ENCODE measurements around the gene DIPK2A. TPM values are rescaled to one million over a fixed set of nuclear protein-coding genes. Genes with fewer than 3 reads are reported as not detected.

The DIPK2A gene
- total and polyA plus RNA-seq, 2 of the 4 experiments (the other 2 are of a cell fraction), result 9.3 to 14.0 TPM

GRCh38 chr3:143956838-143957237 lies 14.8 kb upstream of the DIPK2A start:
- H3K56ac ChIP-seq (ENCODE audit: extremely low read depth, insufficient read depth, low read length), result no peak overlapping the region
- no peak overlapping the region for H3K4me2 ChIP-seq (ENCODE audit: low read depth, low read length)
- no peaks in the 10 kb centered on the region for H3K9me1 ChIP-seq (ENCODE audit: insufficient read depth, low read length)
- H2AK9ac ChIP-seq (replicated peaks; ENCODE audit: low read depth, low read length, poor library complexity), result no peak overlapping the region
- ATAC-seq (ENCODE audit: low read depth) (no peak), DNase-seq (no peak)
- no peak for TF ChIP-seq SMC3 (IDR thresholded peaks at IDR 0.05; ENCODE audit: low read depth, low read length)
- TF ChIP-seq USF2 (IDR thresholded peaks at IDR 0.05; ENCODE audit: low read depth, low read length), result no peak
- no peak for TF ChIP-seq RCOR1 (IDR thresholded peaks at IDR 0.05; ENCODE audit: insufficient replicate concordance, low read length)
- H3K23ac ChIP-seq (ENCODE audit: low read depth, low read length), result no peak overlapping the region
- no TSS peak for BruUV-seq (replicated peaks)
- WGBS, 2 experiments (ENCODE audit: extremely low coverage in 2 of 2, insufficient read length in 1 of 2), result no CpG with 5 or more reads among the region's 1 CpG
- no peak overlapping the region for H3K27ac ChIP-seq (ENCODE audit: insufficient read depth, low read length)
- no peak overlapping the region for H4K5ac ChIP-seq (ENCODE audit: low read depth, low read length)
- no peaks in the 10 kb centered on the region for H3K27me3 ChIP-seq (ENCODE audit: control insufficient read depth, insufficient read depth, low read length)
- no peaks in the 10 kb centered on the region for H4K20me1 ChIP-seq (ENCODE audit: insufficient read depth, low read length)
- no peak overlapping the region for H3K4me3 ChIP-seq (ENCODE audit: insufficient read depth, low read depth, low read length)
- H2BK5ac ChIP-seq (ENCODE audit: low read depth, low read length, poor library complexity, severe bottlenecking), result no peak overlapping the region
- no peak overlapping the region for H3K4ac ChIP-seq (ENCODE audit: low read depth, low read length)
- H3K79me1 ChIP-seq (ENCODE audit: low read depth in 1 of 2, low read length in 2 of 2), result no peaks in the 10 kb centered on the region
- no peak overlapping the region for H3K18ac ChIP-seq (ENCODE audit: low read depth, low read length)
- H3K4me1 ChIP-seq (ENCODE audit: control insufficient read depth, insufficient read depth, low read length), result no peaks in the 10 kb centered on the region
- CTCF ChIA-PET, result interaction anchor here (0.6 to 1.2 kb wide), 3 partner anchors 15 to 434 kb away, joined by 3 to 5 read pairs (median 3); no protein-coding TSS in a partner anchor
- H4K8ac ChIP-seq (ENCODE audit: low read depth in 2 of 2, low read length in 2 of 2), result no peak overlapping the region
- H2BK120ac ChIP-seq (ENCODE audit: low read depth, low read length), result no peak overlapping the region
- H2AK5ac ChIP-seq (ENCODE audit: low read depth, low read length), result no peak overlapping the region
- no peak overlapping the region for H4K91ac ChIP-seq (ENCODE audit: insufficient read depth, low read depth, low read length)
- in situ Hi-C loops (cut with MboI; ENCODE audit: low sequenced_read_pairs) (loop anchor here (10.0 kb wide), 1 partner anchor 182 kb away; no protein-coding TSS in a partner anchor), intact Hi-C loops (cut with micrococcal nuclease) (no loop called here), dilution Hi-C loops (cut with HindIII; ENCODE audit: low sequenced_read_pairs, unreplicated experiment) (no loop called here)
- no peak overlapping the region for H3K14ac ChIP-seq (replicated peaks; ENCODE audit: low read depth, low read length)
- H2BK15ac ChIP-seq (ENCODE audit: low read depth, low read length), result no peak overlapping the region
- POLR2A ChIA-PET (ENCODE audit: unreplicated experiment), result no interaction called here
- no peak overlapping the region for H2AFZ ChIP-seq (replicated peaks; ENCODE audit: low read length, poor library complexity)
- no peaks in the 10 kb centered on the region for H3K9me3 ChIP-seq (ENCODE audit: control insufficient read depth, insufficient read depth, low read length)
- H3K9ac ChIP-seq (ENCODE audit: low read depth, low read length), result no peak overlapping the region
- no peak overlapping the region for H2BK20ac ChIP-seq (ENCODE audit: low read depth, low read length)
- H3K36me3 ChIP-seq (ENCODE audit: control insufficient read depth, insufficient read depth, low read length), result no peaks in the 10 kb centered on the region

Measured in IMR-90 (cell line).